ENCODE data around the gene SIX5.
"Not testable (repeated sequence)": the region's sequence is repeated elsewhere in the genome, so short reads cannot be mapped to it uniquely, and the experiment has no call there.

Gene SIX5

GRCh38 chr19:45729800-45730290 lies 39.2 kb downstream of the SIX5 start:
- H3K9me3 ChIP-seq = no peaks in the 10 kb centered on the region
- TF ChIP-seq, protein P1, sequence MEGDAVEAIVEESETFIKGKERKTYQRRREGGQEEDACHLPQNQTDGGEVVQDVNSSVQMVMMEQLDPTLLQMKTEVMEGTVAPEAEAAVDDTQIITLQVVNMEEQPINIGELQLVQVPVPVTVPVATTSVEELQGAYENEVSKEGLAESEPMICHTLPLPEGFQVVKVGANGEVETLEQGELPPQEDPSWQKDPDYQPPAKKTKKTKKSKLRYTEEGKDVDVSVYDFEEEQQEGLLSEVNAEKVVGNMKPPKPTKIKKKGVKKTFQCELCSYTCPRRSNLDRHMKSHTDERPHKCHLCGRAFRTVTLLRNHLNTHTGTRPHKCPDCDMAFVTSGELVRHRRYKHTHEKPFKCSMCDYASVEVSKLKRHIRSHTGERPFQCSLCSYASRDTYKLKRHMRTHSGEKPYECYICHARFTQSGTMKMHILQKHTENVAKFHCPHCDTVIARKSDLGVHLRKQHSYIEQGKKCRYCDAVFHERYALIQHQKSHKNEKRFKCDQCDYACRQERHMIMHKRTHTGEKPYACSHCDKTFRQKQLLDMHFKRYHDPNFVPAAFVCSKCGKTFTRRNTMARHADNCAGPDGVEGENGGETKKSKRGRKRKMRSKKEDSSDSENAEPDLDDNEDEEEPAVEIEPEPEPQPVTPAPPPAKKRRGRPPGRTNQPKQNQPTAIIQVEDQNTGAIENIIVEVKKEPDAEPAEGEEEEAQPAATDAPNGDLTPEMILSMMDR (IDR thresholded peaks at IDR 0.05) = no peak
- intact Hi-C loops (cut with DNase I; ENCODE audit: low total_unique reads) = no loop called here
- H3K4me3 ChIP-seq = peak overlapping the region; percentile 80 to 93
- H3K36me3 ChIP-seq = no peaks in the 10 kb centered on the region
- DNase-seq = no peak
- H3K4me1 ChIP-seq = peaks cover 0 to 27% (median 12%) of the 10 kb centered on the region in 4 donors
- peak overlapping the region; percentile 77 to 86 for H3K27ac ChIP-seq
- no peaks in the 10 kb centered on the region for H3K27me3 ChIP-seq

DNA sequence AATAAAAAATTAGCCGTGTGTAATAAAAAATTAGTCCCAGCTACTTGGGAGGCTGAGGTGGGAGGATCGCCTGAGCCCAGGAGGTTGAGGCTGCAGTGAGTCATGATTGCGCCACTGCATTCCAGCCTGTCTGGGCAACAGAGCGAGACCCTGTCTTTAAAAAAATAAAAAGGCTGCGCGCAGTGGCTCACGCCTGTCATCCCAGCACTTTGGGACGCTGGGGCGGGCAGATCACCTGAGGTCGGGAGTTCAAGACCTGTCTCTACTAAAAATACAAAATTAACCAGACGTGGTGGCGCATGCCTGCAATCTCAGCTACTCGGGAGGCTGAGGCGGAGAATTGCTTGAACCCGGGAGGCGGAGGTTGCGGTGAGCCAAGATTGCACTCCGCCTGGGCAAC lies 40.4 kb downstream of the SIX5 start:
- H3K36me3 ChIP-seq; H3K27me3 ChIP-seq; H3K9me3 ChIP-seq; DNase-seq; intact Hi-C loops (cut with DNase I; ENCODE audit: low total_unique reads); H3K4me3 ChIP-seq; H3K27ac ChIP-seq: not testable (repeated sequence)
- peaks cover 0 to 31% (median 12%) of the 10 kb centered on the region in 4 donors for H3K4me1 ChIP-seq

- H3K4me3 ChIP-seq; H3K9me3 ChIP-seq; H3K27ac ChIP-seq; DNase-seq; intact Hi-C loops (cut with DNase I; ENCODE audit: low total_unique reads); H3K27me3 ChIP-seq: not testable (repeated sequence)
- H3K36me3 ChIP-seq = peaks cover 0 to 18% (median 0%) of the 10 kb centered on the region in 3 donors
- H3K4me1 ChIP-seq = peaks cover 0 to 25% (median 10%) of the 10 kb centered on the region in 4 donors
Measured at GRCh38 chr19:45720065-45720464, 49.0 kb downstream of the SIX5 start.

- Histone ChIP-seq H3K27ac (peak overlapping the region; percentile 86 to 87), H3K36me3 (peaks cover 0 to 14% (median 2%) of the 10 kb centered on the region in 3 donors), H3K4me1 (peaks cover 0 to 20% (median 10%) of the 10 kb centered on the region in 4 donors), H3K4me3 (peak overlapping the region; percentile 59 to 61), H3K27me3 (no peaks in the 10 kb centered on the region), H3K9me3 (no peaks in the 10 kb centered on the region)
- intact Hi-C loops (cut with DNase I; ENCODE audit: low total_unique reads) = loop anchor here (10.0 kb wide), 1 partner anchor 47 kb away; the partner anchor contains the start of gene SIX5
- DNase-seq = peak in 1 of 2 donors; percentile 73
- TF ChIP-seq, protein P1 (IDR thresholded peaks at IDR 0.05) = no peak
Measured at GRCh38 chr19:45717983-45718650, 50.9 kb downstream of the SIX5 start.

- DNase-seq = peak; percentile 99 to 100
- H3K36me3 ChIP-seq = peaks cover under 1 to 16% (median 9%) of the 10 kb centered on the region in 3 donors
- peak overlapping the region; percentile 86 to 87 for H3K27ac ChIP-seq
- H3K4me3 ChIP-seq = peak overlapping the region; percentile 59 to 61
- intact Hi-C loops (cut with DNase I; ENCODE audit: low total_unique reads) = loop anchor here (10.0 kb wide), 1 partner anchor 47 kb away; the partner anchor contains the start of gene SIX5
- no peaks in the 10 kb centered on the region for H3K27me3 ChIP-seq
- peaks cover 0 to 20% (median 10%) of the 10 kb centered on the region in 4 donors for H3K4me1 ChIP-seq
- TF ChIP-seq, protein P1 (IDR thresholded peaks at IDR 0.05) = peak; percentile 19 to 22
- H3K9me3 ChIP-seq = no peaks in the 10 kb centered on the region
Measured at GRCh38 chr19:45717131-45717982, 51.7 kb downstream of the SIX5 start.

GRCh38 chr19:45716359-45717130 lies 52.5 kb downstream of the SIX5 start:
- Histone ChIP-seq H3K4me1 (peaks cover 0 to 20% (median 10%) of the 10 kb centered on the region in 4 donors), H3K4me3 (peak overlapping the region; percentile 59 to 61), H3K27me3 (no peaks in the 10 kb centered on the region), H3K36me3 (peaks cover 9 to 24% (median 18%) of the 10 kb centered on the region in 3 donors), H3K27ac (peak overlapping the region; percentile 86 to 87), H3K9me3 (no peaks in the 10 kb centered on the region)
- intact Hi-C loops (cut with DNase I; ENCODE audit: low total_unique reads) = loop anchor here (10.0 kb wide), 1 partner anchor 48 kb away; the partner anchor contains the start of gene SIX5
- no peak for DNase-seq
- TF ChIP-seq, protein P1 (IDR thresholded peaks at IDR 0.05) = no peak
